Measurements from ENCODE around the gene PSAPL1.

PSAPL1 gene

DNA sequence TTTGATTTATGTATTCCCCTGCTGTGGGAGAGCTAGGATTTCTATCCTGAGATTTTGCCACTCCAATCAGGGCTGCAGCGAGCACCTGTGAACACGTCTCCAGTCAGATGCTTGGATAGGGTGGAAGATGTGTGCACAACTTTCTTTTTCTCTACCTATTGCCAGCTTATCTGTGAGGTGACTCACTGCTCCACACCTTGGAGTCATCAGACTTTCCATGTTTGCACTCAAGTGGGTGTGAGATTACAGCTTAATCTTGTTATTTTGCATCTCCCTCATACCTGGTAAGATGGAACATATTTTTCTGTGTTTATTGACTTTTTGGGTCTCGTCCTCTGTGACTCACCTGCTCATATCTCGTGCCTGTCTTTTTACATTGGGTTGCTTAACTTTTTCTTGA lies 32.2 kb downstream of the PSAPL1 start:
- Histone ChIP-seq H3K4me3 (ENCODE audit: low read length) (no peak overlapping the region), H3K4me1 (ENCODE audit: insufficient read depth, low read length) (no peaks in the 10 kb centered on the region), H3K9me3 (ENCODE audit: low read length) (no peaks in the 10 kb centered on the region), H3K27me3 (ENCODE audit: insufficient read depth, low read length) (no peaks in the 10 kb centered on the region), H3K36me3 (ENCODE audit: insufficient read depth, low read length) (no peaks in the 10 kb centered on the region), H2AFZ (ENCODE audit: low read depth, low read length) (no peak overlapping the region)

DNA sequence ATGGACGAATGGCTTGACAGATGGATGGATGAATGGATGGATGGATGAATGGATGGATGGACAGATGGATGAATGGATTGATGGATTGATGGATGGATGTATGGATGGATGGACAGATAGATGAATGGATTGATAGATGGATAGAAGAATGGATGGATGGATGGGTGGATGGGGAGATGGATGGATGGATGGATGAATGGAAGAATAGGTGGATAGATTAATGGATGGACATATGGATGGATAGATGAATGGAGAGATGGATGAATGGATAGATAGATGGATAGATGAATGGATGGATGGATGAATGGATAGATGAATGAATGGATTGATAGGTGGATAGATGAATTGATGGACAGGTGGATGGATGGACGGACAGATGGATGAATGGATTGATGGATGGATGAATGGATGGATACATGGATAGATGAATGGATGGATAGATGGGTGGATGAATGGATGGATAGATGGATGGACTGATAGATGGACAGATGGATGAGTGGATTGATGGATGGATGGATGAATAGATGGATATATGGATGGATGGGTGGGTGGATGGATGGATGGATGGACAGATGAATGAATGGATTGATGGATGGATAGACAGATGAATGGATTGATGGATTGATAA lies 33.9 kb downstream of the PSAPL1 start:
- Histone ChIP-seq H3K27me3 (ENCODE audit: insufficient read depth, low read length) (no peaks in the 10 kb centered on the region), H3K4me3 (ENCODE audit: low read length) (no peak overlapping the region), H3K4me1 (ENCODE audit: insufficient read depth, low read length) (no peaks in the 10 kb centered on the region)

DNA sequence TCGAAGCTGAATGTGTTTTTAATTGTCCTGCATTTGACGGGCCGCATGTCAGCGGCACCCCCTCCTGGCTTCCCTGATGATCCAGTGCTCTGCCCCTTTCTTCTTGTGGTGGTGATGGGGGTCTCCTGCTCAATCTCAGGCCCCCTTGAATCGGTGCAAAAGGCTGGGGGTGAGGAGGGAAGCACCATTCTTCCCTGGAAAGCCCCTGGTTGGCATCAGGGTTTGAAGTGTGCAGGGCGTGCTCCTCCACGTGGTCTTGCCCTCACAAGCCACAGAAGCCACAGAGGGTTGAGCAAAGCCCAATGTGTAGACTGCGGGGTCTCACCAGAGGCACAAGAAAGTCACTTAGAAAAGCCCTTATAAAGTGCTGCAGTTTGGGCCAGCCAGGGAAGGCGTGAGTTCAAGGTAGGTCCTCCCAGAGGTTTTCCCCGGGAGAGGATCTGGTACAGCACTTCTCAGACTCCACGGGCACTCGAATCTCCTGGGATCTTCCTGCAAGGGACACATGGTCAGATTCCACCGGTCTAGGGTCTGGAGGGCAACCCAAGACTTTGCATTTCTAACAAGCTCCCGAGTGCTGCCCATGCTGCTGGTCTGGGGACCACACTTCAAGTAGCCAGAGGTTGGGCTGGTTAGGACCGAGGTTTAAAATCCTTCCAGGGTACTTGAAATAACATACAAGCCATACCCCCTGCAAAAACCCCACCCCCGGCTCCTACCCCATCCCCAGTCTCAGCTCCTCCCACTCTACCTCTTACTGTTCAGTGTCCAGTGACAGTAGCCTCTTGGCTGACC lies 35.1 kb downstream of the PSAPL1 start:
- H2AFZ ChIP-seq (ENCODE audit: low read depth, low read length) = no peak overlapping the region
- no peaks in the 10 kb centered on the region for H3K4me1 ChIP-seq (ENCODE audit: insufficient read depth, low read length)
- H3K27me3 ChIP-seq (ENCODE audit: insufficient read depth, low read length) = no peaks in the 10 kb centered on the region
- no peak overlapping the region for H3K4me3 ChIP-seq (ENCODE audit: low read length)
- H3K36me3 ChIP-seq (ENCODE audit: insufficient read depth, low read length) = no peaks in the 10 kb centered on the region
- H3K9me3 ChIP-seq (ENCODE audit: low read length) = no peaks in the 10 kb centered on the region

More for the DNA sequence above, 33.9 kb downstream of the PSAPL1 start:
- H2AFZ ChIP-seq (ENCODE audit: low read depth, low read length) = no peak overlapping the region
- no peaks in the 10 kb centered on the region for H3K9me3 ChIP-seq (ENCODE audit: low read length)
- H3K36me3 ChIP-seq (ENCODE audit: insufficient read depth, low read length) = no peaks in the 10 kb centered on the region

DNA sequence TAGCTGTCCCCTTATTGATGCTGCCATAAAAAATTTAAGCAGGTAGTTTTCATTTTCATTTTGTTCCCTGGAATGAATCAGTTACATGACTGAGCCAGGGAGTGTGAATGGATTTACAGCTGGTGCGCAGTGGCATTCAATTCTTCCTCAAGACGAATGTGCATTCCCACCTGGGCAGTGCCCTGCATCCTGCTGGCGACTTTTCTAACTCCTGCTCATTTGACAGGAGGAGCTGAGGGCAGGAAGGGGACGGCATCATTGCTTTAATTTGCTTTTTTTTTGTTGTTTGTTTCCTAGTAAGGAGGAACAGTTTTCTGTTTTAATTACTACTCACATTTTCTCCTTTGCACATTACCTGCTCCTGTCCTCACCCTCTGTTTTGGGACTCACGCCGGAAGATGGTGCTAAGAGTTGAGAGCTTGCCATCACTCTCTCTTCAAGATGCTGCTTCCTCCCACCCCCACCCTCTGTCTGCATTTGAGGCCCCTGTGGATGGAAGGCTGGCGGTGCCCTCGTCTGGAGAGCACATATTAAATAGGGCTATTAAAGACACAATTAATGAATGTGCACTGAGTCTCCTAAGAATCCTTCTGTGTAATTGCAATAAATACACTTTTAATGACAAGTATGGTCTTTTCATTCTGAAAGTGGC lies 35.8 kb downstream of the PSAPL1 start:
- Histone ChIP-seq H2AFZ (ENCODE audit: low read depth, low read length) (no peak overlapping the region), H3K9me3 (ENCODE audit: low read length) (no peaks in the 10 kb centered on the region), H3K27me3 (ENCODE audit: insufficient read depth, low read length) (no peaks in the 10 kb centered on the region), H3K4me3 (ENCODE audit: low read length) (no peak overlapping the region), H3K4me1 (ENCODE audit: insufficient read depth, low read length) (no peaks in the 10 kb centered on the region), H3K36me3 (ENCODE audit: insufficient read depth, low read length) (no peaks in the 10 kb centered on the region)

DNA sequence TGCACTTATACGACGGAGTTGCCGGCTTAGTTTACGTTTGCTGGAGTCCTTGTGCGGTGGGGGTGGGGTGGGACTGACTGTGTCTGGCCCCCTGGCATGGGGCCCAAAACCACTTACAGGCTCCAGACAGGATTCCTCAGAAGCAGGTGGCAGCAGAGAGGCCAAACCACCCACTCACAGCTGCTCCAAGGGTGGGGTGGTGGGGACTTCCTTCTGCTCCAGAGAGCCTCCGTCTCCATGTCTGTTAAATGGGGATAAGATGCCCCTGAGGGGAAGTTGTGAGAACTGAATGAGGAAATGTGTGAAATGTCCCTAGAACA lies 36.7 kb downstream of the PSAPL1 start:
- Histone ChIP-seq H2AFZ (ENCODE audit: low read depth, low read length) (no peak overlapping the region), H3K4me1 (ENCODE audit: insufficient read depth, low read length) (no peaks in the 10 kb centered on the region), H3K9me3 (ENCODE audit: low read length) (no peaks in the 10 kb centered on the region), H3K4me3 (ENCODE audit: low read length) (no peak overlapping the region), H3K27me3 (ENCODE audit: insufficient read depth, low read length) (no peaks in the 10 kb centered on the region), H3K36me3 (ENCODE audit: insufficient read depth, low read length) (no peaks in the 10 kb centered on the region)

DNA sequence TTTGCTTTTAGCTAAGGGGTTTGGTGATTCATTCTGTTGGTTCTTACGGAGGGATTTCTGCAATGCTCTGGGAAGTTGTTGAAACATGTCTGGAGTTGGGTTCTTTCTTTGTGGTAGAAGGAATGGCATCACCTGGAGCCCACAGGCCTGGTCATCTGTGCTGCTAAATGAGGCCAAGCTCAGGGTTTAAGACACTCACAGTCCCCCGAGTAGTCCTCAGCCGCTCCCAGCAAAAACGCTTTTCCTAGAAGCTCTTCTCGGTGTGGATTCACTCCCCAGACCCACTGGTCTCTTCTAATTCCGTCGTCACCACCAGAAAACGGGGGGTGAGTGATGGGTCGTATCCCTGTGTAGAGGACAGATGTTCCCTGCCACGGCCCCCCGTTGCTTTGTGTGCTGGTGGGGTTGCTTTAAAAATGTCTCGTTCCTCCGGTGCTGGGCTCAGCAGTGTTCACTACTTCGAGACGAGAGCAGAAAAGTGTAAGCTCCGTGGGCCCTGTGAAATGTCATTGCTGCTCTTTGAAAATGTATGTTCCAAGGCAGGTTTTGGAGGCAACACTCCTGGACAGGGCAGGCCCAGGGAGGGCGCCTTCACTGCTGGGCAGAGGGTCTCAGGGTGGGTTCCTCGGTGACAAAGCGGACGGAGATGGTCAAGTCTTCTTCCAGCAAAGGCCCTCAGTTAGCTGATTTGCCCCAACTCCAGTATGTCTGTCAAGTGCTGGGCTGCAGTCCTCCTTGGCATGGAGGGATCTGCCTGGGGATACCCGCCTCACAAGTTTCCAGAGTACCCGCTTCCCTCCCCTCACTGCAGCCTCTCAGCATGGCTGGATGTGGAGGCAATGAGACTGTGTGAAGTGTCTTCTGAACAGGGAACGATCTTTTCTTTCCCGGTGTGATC lies 37.3 kb downstream of the PSAPL1 start:
- H3K4me1 ChIP-seq (ENCODE audit: insufficient read depth, low read length) = no peaks in the 10 kb centered on the region

DNA sequence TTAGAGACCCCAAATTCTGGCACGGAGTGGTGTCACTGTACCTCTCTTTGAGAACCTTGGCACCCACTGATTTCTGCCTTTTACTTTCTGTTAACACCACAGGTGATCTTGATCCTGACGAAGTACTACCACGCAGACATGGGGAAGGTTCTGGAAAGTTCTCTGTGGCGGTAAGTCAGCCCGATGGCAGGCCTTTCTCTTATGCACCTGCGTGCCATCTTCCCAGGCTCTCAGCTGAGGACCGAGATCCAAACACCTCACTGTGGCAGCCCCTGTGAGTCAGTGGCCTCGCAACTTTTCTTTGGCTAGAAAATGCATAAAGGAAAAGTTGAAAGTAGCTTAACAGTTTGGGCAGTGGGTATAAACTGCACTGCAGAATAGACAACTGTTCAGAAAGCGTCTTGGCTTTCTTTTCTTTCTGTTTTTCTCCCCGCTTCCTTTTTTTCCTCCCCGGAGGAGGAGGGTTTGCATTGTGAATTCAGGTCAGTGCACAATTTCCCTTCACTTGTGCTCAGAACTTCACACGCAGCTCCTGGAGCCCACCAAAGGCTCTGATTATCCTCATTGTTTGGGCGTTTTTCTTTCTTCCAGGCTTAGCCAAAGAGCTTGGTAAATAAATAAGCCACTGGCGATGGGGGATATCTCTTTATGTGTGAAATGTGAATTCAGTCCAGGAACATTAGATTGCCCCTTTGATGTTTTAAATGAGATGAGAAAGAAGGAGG lies 38.4 kb downstream of the PSAPL1 start:
- Histone ChIP-seq H3K4me3 (ENCODE audit: low read length) (no peak overlapping the region), H3K27me3 (ENCODE audit: insufficient read depth, low read length) (no peaks in the 10 kb centered on the region), H3K9me3 (ENCODE audit: low read length) (no peaks in the 10 kb centered on the region), H3K36me3 (ENCODE audit: insufficient read depth, low read length) (no peaks in the 10 kb centered on the region), H3K4me1 (ENCODE audit: insufficient read depth, low read length) (no peaks in the 10 kb centered on the region), H2AFZ (ENCODE audit: low read depth, low read length) (no peak overlapping the region)

More for the DNA sequence above, 37.3 kb downstream of the PSAPL1 start:
- Histone ChIP-seq H3K4me3 (ENCODE audit: low read length) (no peak overlapping the region), H3K27me3 (ENCODE audit: insufficient read depth, low read length) (no peaks in the 10 kb centered on the region), H3K36me3 (ENCODE audit: insufficient read depth, low read length) (no peaks in the 10 kb centered on the region), H3K9me3 (ENCODE audit: low read length) (no peaks in the 10 kb centered on the region), H2AFZ (ENCODE audit: low read depth, low read length) (no peak overlapping the region)

DNA sequence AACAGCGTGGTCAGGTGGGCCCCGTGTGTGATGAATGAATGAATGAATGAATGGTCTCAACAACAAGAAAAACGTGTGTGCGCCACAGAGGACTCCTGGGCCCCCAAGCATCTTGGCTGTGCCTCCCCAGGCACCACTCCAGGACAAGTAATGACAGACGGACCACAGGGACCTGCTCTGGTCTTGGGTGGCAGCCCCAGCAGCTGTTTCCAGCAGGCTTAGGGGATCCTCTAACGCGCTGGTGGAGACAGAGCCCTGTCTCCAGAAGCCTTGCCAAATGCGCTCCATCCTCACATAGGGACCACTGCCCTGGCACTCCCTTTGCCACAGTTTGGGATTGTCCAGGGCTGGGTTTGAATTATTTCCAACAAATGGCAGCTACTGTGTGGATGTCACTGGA lies 39.1 kb downstream of the PSAPL1 start:
- Histone ChIP-seq H3K36me3 (ENCODE audit: insufficient read depth, low read length) (no peaks in the 10 kb centered on the region), H2AFZ (ENCODE audit: low read depth, low read length) (no peak overlapping the region), H3K9me3 (ENCODE audit: low read length) (no peaks in the 10 kb centered on the region), H3K4me1 (ENCODE audit: insufficient read depth, low read length) (no peaks in the 10 kb centered on the region), H3K4me3 (ENCODE audit: low read length) (no peak overlapping the region), H3K27me3 (ENCODE audit: insufficient read depth, low read length) (no peaks in the 10 kb centered on the region)

DNA sequence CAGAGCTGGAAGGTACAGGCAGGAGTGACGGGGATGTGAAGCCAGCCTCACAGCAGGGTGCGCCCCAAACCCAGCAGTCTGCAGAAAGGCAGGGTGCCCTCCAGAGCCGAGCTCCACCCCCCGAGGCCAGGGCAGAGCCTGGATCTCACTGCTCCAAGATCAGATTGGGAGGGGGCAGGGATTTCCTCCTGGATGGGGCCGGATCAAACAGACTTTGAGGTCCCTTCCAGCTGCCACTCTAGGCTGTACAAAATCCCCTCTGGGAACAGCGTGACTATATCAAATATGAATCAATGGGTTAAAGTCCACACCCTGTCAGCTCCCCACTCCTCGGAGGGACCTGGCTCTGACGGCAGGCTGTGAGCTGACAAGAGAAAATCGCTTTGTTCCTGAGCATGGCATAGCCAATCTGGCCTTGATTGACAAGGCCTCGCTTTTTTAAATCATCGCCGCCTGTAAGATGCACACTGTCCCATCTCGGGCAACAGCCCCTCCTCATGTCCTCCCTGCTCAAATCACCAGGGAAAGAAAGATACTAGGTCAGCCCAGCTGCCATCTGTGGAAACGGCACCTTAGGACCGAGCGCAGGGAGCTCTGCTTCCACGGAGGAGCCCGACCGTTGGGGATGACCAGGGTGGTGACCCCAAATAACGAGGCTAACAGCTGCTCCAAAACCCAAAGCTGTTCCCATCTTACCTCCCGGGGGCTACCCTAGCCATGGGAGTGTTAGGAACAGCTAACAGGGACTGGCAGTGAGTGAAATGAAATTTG lies 39.9 kb downstream of the PSAPL1 start:
- no peaks in the 10 kb centered on the region for H3K36me3 ChIP-seq (ENCODE audit: insufficient read depth, low read length)
- no peak overlapping the region for H3K4me3 ChIP-seq (ENCODE audit: low read length)
- H3K9me3 ChIP-seq (ENCODE audit: low read length) = no peaks in the 10 kb centered on the region
- no peaks in the 10 kb centered on the region for H3K27me3 ChIP-seq (ENCODE audit: insufficient read depth, low read length)
- H2AFZ ChIP-seq (ENCODE audit: low read depth, low read length) = no peak overlapping the region
- H3K4me1 ChIP-seq (ENCODE audit: insufficient read depth, low read length) = no peaks in the 10 kb centered on the region

DNA sequence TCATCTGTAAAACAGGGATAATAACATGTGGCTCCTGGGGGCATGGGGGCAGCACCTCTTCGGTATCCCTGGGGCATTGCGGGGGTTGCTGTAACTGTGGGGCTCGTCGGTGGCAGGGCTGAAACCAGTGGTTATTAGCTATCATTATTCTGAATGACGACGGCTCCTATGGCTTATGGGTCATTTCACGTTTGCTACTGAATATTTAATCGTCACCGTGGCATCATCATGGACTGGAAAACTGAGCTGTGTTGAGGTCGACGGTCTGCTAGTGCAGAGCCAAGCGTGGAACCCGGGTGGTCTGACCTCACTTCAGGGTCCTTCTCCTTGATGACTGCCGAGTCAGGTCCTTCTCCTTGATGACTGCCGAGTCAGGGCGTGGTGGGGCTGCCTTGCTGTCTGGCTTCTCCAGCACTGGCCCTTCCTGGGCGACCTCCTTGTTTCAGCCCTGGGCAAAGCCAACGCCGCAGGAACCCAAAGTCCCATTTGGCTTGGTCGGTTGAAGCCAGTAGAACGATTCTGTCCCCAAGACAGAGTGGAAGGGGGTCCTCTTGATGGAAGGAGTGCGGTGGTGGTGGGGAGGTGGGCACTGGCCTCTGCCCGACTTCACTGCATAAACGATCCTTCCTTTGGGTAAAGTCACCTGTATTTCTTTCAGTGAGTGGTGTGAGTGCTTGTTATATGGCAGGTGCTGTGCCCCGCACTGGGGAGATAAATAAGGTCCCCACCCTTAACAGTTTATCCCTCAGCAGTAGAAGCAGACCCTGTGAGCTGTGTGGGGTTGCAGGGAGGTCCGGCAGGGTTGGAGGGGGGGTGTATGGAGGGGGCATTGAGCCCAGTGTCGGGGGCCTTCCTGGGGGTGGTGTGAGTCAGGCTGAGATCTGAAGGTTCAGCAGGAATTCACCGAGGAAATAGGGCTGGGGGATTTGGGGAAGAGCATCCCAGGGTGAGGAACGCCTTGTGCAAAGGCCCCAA lies 40.8 kb downstream of the PSAPL1 start:
- Histone ChIP-seq H3K36me3 (ENCODE audit: insufficient read depth, low read length) (no peaks in the 10 kb centered on the region), H3K9me3 (ENCODE audit: low read length) (no peaks in the 10 kb centered on the region), H2AFZ (ENCODE audit: low read depth, low read length) (no peak overlapping the region), H3K27me3 (ENCODE audit: insufficient read depth, low read length) (peaks cover 2% of the 10 kb centered on the region), H3K4me1 (ENCODE audit: insufficient read depth, low read length) (no peaks in the 10 kb centered on the region), H3K4me3 (ENCODE audit: low read length) (no peak overlapping the region)

Measured in neuron (in vitro differentiated cells).